Measurements from ENCODE around the gene BACE2.

The BACE2 gene

GRCh38 chr21:41326414-41327080, 158.6 kb downstream of the BACE2 start:
- DNase-seq (ENCODE audit: low spot score): no peak
- TF ChIP-seq, protein P1, sequence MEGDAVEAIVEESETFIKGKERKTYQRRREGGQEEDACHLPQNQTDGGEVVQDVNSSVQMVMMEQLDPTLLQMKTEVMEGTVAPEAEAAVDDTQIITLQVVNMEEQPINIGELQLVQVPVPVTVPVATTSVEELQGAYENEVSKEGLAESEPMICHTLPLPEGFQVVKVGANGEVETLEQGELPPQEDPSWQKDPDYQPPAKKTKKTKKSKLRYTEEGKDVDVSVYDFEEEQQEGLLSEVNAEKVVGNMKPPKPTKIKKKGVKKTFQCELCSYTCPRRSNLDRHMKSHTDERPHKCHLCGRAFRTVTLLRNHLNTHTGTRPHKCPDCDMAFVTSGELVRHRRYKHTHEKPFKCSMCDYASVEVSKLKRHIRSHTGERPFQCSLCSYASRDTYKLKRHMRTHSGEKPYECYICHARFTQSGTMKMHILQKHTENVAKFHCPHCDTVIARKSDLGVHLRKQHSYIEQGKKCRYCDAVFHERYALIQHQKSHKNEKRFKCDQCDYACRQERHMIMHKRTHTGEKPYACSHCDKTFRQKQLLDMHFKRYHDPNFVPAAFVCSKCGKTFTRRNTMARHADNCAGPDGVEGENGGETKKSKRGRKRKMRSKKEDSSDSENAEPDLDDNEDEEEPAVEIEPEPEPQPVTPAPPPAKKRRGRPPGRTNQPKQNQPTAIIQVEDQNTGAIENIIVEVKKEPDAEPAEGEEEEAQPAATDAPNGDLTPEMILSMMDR (IDR thresholded peaks at IDR 0.05; ENCODE audit: extremely low read depth, insufficient read depth, missing control alignments): no peak
- in situ Hi-C loops (cut with MboI; ENCODE audit: low pct_unique_long_range_greater_than_20kb, low sequenced_read_pairs, unreplicated experiment): no loop called here

GRCh38 chr21:41327753-41328152, 159.8 kb downstream of the BACE2 start:
- DNase-seq (ENCODE audit: low spot score): no peak
- in situ Hi-C loops (cut with MboI; ENCODE audit: low pct_unique_long_range_greater_than_20kb, low sequenced_read_pairs, unreplicated experiment): no loop called here
- TF ChIP-seq, protein P1 (IDR thresholded peaks at IDR 0.05; ENCODE audit: extremely low read depth, insufficient read depth, missing control alignments): no peak

- in situ Hi-C loops (cut with MboI; ENCODE audit: low pct_unique_long_range_greater_than_20kb, low sequenced_read_pairs, unreplicated experiment): no loop called here
- no peak for DNase-seq (ENCODE audit: low spot score)
- TF ChIP-seq, protein P1 (IDR thresholded peaks at IDR 0.05; ENCODE audit: extremely low read depth, insufficient read depth, missing control alignments): no peak
Observed at GRCh38 chr21:41328660-41329607, 161.0 kb downstream of the BACE2 start.
